Neutrophil (primary cell): ENCODE data around the gene KCNQ2.

Experiments
- H3K27ac ChIP-seq: fragments of 200-600 bp; sonication (generic); 2 replicates; pipeline ENCODE4 v1.5.1; 2016; ENCODE audit warnings: mild to moderate bottlenecking, moderate library complexity
- H3K27me3 ChIP-seq: fragments of 200-600 bp; sonication (generic); 2 replicates; pipeline ENCODE4 v1.6.0; 2016; ENCODE audit warnings: mild to moderate bottlenecking
- H3K36me3 ChIP-seq: fragments of 200-600 bp; sonication (generic); 2 replicates; pipeline ENCODE4 v1.5.1; 2017
- H3K4me1 ChIP-seq, 2 experiments: fragments of 200-600 bp in 1 of 2; sonication (generic) in 1 of 2; 1 replicate in 1 of 2; 2 replicates in 1 of 2; pipeline versions ENCODE4 v1.5.1 to v1.6.1; 2013 to 2016; ENCODE audit warnings: low read depth in 1 of 2, low read length in 1 of 2, mild to moderate bottlenecking in 1 of 2, moderate library complexity in 1 of 2; ENCODE audit not compliant: control insufficient read depth in 1 of 2, insufficient read depth in 1 of 2
- H3K4me3 ChIP-seq, 2 experiments: fragments of 200-600 bp in 1 of 2; sonication (generic) in 1 of 2; 1 replicate in 1 of 2; 2 replicates in 1 of 2; pipeline ENCODE4 v1.5.1; 2013 to 2016; ENCODE audit warnings: low read depth in 1 of 2, low read length in 1 of 2, mild to moderate bottlenecking in 1 of 2, moderate library complexity in 1 of 2
- H3K9me3 ChIP-seq: fragments of 200-600 bp; sonication (generic); 2 replicates; pipeline ENCODE4 v1.5.1; 2016
- CTCF ChIP-seq: fragments of 200-600 bp; sonication (generic); IDR thresholded peaks from 2 replicates; pipeline ENCODE4 v1.5.1; 2016; ENCODE audit warnings: antibody characterized with exemption

Gene KCNQ2

GRCh38 chr20:63363981-63364561 lies 108.4 kb downstream of the KCNQ2 start:
- no peak overlapping the region for H3K4me3 ChIP-seq
- peaks cover 57% of the 10 kb centered on the region for H3K27me3 ChIP-seq
- no peaks in the 10 kb centered on the region for H3K9me3 ChIP-seq
- no peak overlapping the region for H3K27ac ChIP-seq
- no peaks in the 10 kb centered on the region for H3K4me1 ChIP-seq
- H3K36me3 ChIP-seq: no peaks in the 10 kb centered on the region
- no peak for TF ChIP-seq CTCF

- no peak for TF ChIP-seq CTCF
- no peaks in the 10 kb centered on the region for H3K9me3 ChIP-seq
Measured at GRCh38 chr20:63363013-63363957, 109.2 kb downstream of the KCNQ2 start.

GRCh38 chr20:63362436-63363009 lies 109.9 kb downstream of the KCNQ2 start:
- no peaks in the 10 kb centered on the region for H3K36me3 ChIP-seq
- H3K4me3 ChIP-seq: no peak overlapping the region
- no peak overlapping the region for H3K27ac ChIP-seq
- no peak for TF ChIP-seq CTCF
- peaks cover 67% of the 10 kb centered on the region for H3K27me3 ChIP-seq
- H3K4me1 ChIP-seq: no peaks in the 10 kb centered on the region
- no peaks in the 10 kb centered on the region for H3K9me3 ChIP-seq

More at GRCh38 chr20:63363013-63363957, 109.2 kb downstream of the KCNQ2 start:
- Histone ChIP-seq H3K4me3 (no peak overlapping the region), H3K4me1 (no peaks in the 10 kb centered on the region), H3K27me3 (peaks cover 65% of the 10 kb centered on the region), H3K36me3 (no peaks in the 10 kb centered on the region), H3K27ac (no peak overlapping the region)

GRCh38 chr20:63361519-63362435 lies 110.7 kb downstream of the KCNQ2 start:
- TF ChIP-seq CTCF: no peak
- Histone ChIP-seq H3K9me3 (no peaks in the 10 kb centered on the region), H3K36me3 (no peaks in the 10 kb centered on the region), H3K27me3 (peaks cover 67% of the 10 kb centered on the region), H3K4me1 (no peaks in the 10 kb centered on the region), H3K4me3 (no peak overlapping the region), H3K27ac (no peak overlapping the region)

GRCh38 chr20:63360850-63361518 lies 111.5 kb downstream of the KCNQ2 start, which contains the start of gene CHRNA4:
Gene CHRNA4 (minus strand): TSS chr20:63361349. CDS start chr20:63361165, 184 bp downstream.
- H3K4me3 ChIP-seq: no peak within 1 kb of the TSS
- no peaks in the 10 kb centered on the region for H3K36me3 ChIP-seq

More at GRCh38 chr20:63360850-63361518, 111.5 kb downstream of the KCNQ2 start, which contains the start of gene CHRNA4:
- Histone ChIP-seq H3K9me3 (no peaks in the 10 kb centered on the region), H3K27me3 (peaks cover 67% of the 10 kb centered on the region), H3K27ac (no peak within 1 kb of the TSS), H3K4me1 (no peaks in the 10 kb centered on the region)
- no peak for TF ChIP-seq CTCF
